ENCODE data around the gene CAPN14.

- no peak for TF ChIP-seq POLR2AphosphoS5 (IDR thresholded peaks at IDR 0.05; ENCODE audit: borderline replicate concordance, low read depth, low read length)
- TF ChIP-seq EZH2 (IDR thresholded peaks at IDR 0.05), result no peak
- TF ChIP-seq FOXP2 (optimal IDR thresholded peaks at IDR 0.05; ENCODE audit: control extremely low read depth, extremely low read length, insufficient read depth), result no peak
Measured at GRCh38 chr2:31248139-31248538, 30.8 kb upstream of the CAPN14 start.

All from SK-N-MC (cell line).